ENCODE results near the gene MAP3K8.

DNA sequence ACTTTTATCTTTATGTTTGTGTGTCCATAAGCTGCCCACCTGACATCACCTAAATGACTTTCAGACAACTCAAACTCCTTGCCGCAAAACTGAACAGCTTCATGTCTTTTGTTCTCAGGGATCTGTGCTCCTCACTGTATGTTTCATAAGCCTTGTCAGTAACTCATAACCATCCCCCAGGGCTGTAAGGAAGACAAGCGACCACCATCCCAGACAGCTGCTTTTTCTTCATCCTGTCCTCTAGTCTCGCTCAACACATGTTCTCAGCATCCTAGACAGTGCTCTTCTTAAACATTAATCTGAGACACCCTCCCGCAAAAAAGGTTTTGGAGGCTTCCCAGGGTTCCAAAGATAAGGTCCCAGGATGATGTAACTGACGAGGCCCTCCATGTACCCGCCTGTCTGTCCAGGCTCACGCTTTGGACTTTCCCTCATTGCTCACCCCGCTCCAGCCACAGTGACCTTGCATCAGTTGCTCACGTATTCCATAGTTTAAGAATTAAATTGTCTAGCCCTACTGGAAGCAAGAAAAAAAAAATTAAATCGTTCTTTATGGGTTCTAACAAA is 69.8 kb downstream of the MAP3K8 start:
- TF ChIP-seq, protein P1, sequence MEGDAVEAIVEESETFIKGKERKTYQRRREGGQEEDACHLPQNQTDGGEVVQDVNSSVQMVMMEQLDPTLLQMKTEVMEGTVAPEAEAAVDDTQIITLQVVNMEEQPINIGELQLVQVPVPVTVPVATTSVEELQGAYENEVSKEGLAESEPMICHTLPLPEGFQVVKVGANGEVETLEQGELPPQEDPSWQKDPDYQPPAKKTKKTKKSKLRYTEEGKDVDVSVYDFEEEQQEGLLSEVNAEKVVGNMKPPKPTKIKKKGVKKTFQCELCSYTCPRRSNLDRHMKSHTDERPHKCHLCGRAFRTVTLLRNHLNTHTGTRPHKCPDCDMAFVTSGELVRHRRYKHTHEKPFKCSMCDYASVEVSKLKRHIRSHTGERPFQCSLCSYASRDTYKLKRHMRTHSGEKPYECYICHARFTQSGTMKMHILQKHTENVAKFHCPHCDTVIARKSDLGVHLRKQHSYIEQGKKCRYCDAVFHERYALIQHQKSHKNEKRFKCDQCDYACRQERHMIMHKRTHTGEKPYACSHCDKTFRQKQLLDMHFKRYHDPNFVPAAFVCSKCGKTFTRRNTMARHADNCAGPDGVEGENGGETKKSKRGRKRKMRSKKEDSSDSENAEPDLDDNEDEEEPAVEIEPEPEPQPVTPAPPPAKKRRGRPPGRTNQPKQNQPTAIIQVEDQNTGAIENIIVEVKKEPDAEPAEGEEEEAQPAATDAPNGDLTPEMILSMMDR (IDR thresholded peaks at IDR 0.05) = no peak
- TF ChIP-seq EZH2 (IDR thresholded peaks at IDR 0.05; ENCODE audit: borderline replicate concordance, insufficient read depth, low read depth, low read length, poor library complexity, severe bottlenecking) = no peak

Data from B cell (primary cell).